DMS153 (cell line): ENCODE results near the gene GDPD5.

Experiments used
- DNase-seq: peaks from one replicate; lab custom pipeline; 2025; lab: John Stamatoyannopoulos, UW

GDPD5 gene

GRCh38 chr11:75558939-75559843, 33.5 kb upstream of the GDPD5 start:
- no peak for DNase-seq

- DNase-seq: no peak
These were observed 32.1 kb upstream of the GDPD5 start for GRCh38 chr11:75557666-75558494.

DNA sequence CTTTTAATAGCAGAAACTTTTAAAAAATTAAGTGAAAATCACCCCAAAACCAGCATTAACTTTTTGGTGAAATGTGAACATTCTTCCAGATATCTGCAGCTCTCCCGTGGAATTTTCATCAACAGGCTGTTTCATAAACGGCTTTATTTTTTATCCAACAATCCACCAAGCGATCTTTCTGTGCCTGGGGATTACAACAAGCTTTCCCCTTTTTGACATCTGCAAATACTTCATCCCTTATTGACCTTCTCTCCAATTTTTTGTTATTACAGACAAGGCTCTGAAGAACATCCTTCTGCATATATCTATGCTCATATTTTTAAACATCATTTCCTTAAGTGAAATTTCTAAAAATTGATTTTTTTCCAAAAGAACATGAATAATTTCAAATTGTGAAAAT, 30.5 kb upstream of the GDPD5 start:
- no peak for DNase-seq

- DNase-seq: no peak
These were observed 29.5 kb upstream of the GDPD5 start for GRCh38 chr11:75555079-75555811.

GRCh38 chr11:75554258-75555022, 28.7 kb upstream of the GDPD5 start:
- DNase-seq: no peak

- DNase-seq: no peak
These were observed 28.1 kb upstream of the GDPD5 start for GRCh38 chr11:75553889-75554257.

DNA sequence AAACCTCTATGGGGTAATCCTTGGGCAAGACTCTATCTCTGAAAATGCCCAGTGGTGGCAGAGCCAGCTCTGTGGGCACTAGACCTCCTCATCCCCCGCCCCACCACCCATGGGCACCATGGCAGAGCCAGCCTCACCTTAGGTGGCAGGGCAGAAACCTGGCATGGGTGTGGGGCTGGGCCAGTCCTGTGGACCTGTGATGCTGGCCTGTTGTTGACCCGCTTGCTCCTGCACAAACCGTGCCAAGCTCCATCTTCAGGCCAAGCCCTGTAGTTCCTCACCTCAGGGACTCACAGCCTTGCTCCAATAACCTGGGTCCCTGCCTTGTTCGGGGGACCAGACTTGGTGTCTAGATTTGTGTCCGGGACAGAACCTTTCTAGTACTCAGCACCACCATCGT, 27.4 kb upstream of the GDPD5 start:
- no peak for DNase-seq

GRCh38 chr11:75549370-75549958, 23.7 kb upstream of the GDPD5 start:
- no peak for DNase-seq

DNA sequence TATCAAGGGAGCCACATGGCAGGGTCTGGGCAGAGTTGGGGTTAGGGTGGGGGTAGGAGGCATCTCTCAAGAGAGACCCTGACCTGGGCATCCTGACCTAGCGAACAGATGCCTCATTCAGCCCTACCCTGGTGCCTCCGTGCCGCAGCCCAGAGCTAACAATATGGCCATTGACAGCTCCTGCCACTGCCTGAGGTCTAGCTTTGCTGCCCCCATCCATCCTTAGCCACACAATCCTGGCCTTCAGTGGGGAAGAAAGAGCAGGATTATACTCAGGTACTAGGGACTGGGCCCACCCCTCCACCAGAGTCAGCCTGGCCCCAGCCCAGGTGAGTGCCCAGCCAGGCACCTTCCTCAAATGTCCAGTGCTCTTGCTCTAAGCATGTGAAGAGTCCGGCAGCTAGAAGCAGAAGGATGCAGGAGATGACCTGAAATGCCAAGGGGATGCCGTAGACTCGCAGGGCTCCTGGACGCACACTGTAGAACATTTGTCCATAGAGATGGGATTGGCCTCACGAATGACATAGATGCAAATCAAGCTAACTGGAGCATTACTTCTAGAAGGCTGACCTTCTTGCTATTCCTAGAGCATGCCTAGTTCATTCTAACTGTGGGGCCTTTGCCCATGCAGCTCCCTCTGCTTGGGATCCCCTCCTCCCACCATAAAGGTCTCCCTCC, 23.0 kb upstream of the GDPD5 start:
- no peak for DNase-seq

GRCh38 chr11:75547617-75548058, 21.9 kb upstream of the GDPD5 start:
- peak; percentile 32 for DNase-seq

GRCh38 chr11:75547177-75547576, 21.4 kb upstream of the GDPD5 start:
- DNase-seq: no peak

- DNase-seq: no peak
These were observed 18.1 kb upstream of the GDPD5 start for GRCh38 chr11:75543806-75544205.

- DNase-seq: no peak
These were observed 16.3 kb upstream of the GDPD5 start for GRCh38 chr11:75542088-75542438.

DNA sequence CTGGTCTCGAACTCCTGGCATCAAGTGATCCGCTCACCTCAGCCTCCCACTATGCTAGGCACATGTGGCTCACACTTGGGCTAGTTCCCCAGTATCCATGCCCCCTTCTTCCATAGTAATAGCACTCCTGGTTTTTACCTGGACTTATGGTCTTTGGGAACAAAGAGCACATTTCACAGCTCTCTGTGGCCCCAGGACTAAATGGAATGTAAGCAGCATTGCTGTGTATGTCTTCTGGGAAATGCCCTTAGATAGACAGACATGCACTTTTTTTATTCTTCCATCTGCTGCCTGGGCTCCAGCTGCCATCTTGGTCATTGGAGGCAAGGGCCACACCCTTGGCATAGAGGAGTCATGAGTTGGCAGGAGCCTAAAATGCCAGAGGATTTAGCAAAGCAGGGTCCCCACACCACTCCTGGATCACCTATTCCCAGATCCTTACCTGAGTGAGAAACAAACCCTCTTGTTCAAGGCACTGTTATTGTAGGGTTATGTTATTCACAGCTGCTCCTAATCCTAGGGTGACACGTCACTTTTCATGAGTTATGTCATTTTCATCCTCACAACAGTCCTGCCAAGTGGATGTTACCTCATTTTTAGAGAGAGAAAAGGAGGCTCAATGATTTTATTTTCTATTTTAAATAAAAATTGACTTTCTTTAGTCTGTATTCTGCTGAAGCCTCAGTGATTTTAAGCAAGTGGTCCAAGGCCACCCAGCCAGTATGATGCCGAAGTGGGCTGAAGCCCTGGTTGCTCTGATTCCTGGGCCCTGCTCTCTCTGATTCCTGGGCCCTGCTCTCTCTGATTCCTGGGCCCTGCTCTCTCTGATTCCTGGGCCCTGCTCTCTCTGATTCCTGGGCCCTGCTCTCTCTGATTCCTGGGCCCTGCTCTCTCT, 15.7 kb upstream of the GDPD5 start:
- DNase-seq: no peak

- no peak for DNase-seq
These were observed 14.0 kb upstream of the GDPD5 start for GRCh38 chr11:75539459-75540334.

- DNase-seq: no peak
These were observed 12.6 kb upstream of the GDPD5 start for GRCh38 chr11:75538150-75538942.

DNA sequence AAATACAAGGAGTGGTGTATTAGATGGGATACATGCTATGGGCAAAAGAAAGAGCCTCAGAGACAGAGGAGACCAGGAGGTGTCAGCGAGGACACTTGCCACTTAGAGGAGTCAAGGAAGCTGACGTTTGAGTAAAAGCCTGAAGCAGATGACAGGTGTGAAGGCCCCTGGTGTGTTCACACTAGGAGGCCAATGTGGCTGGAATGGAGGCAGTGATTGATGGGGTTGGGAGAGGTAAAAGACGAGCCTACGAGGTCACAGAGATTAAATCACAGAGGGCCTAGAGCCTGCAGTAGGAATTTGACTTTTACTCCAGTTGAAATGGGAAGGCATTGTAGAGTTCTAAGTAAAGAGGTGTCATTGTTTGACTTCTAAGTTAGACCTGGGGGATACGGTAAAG, 12.0 kb upstream of the GDPD5 start:
- DNase-seq: no peak
